GM21529 (cell line): ENCODE data around the gene PARP3.

Experiments used
- ATAC-seq: cut with Tn5 transposase; IDR thresholded peaks from one replicate; pipeline ENCODE4 v1.9.1; 2021; ENCODE audit not compliant: unreplicated experiment

Gene PARP3

DNA sequence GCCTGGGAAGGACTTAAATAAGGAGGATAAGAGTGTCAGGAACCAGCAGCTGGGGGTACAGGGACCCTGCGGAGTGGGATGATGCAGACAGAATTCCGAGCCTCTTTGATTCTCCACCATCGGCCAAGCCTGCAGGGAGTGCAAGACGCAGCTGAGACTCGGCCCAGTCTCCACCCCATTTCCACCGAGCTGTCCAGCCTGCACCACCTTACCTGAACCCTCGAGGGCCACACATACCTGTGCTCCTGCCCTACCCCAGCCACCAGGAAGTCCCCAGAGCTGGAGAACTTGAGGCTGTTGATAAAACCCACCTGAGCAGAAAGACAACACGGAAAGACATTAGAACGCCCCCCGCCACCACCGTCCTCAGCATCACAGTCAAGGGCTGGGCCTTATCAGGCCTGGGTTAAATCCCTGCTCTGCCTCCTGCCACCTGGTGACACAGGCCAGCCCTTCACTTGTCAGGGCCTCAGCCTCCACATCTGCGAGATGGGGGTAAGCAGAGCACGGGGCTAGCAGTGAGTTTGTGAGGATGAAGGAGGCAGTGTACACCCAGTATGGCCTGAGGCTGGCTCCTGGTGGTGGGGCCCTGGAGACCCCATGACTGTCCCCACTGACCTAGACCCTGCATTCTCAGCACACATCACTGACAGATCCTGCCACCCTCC is 8.6 kb upstream of the PARP3 start:
- no peak for ATAC-seq

DNA sequence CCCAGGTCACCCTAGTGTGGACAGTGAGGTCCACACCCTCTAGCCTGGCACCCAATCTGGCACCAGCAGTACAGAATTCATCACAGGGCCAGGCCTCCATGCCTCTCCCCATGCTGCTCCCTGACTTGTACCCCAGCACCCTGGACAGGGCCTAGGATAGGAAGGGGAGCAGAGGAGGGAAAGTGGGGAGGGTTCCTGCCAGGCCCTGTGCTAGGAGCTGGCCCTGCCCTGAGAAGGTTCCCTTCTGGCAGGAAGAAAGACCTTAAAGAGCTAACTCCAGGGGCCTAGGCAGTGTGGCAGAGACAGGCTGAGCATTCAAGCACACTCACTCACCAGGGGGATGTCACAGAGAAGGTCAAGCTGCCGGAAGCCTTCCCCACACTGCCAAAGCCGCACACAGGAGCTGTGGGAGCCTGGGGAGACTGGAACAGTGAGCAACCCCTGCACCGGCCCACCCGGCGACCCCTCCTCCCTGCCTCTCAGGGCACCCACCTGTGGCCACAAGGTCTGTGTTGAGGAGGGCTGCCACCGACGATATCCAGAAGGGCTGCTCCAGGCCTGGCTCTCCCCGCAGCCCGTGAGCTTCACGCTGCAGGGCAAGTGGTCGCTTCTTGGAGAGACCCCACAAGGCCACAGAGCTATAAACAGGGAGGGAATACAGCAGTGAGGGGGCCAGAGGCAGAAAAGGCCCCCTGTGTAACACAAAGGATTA is 7.9 kb upstream of the PARP3 start:
- no peak for ATAC-seq

GRCh38 chr3:51934991-51935885 is 6.9 kb upstream of the PARP3 start:
- no peak for ATAC-seq

DNA sequence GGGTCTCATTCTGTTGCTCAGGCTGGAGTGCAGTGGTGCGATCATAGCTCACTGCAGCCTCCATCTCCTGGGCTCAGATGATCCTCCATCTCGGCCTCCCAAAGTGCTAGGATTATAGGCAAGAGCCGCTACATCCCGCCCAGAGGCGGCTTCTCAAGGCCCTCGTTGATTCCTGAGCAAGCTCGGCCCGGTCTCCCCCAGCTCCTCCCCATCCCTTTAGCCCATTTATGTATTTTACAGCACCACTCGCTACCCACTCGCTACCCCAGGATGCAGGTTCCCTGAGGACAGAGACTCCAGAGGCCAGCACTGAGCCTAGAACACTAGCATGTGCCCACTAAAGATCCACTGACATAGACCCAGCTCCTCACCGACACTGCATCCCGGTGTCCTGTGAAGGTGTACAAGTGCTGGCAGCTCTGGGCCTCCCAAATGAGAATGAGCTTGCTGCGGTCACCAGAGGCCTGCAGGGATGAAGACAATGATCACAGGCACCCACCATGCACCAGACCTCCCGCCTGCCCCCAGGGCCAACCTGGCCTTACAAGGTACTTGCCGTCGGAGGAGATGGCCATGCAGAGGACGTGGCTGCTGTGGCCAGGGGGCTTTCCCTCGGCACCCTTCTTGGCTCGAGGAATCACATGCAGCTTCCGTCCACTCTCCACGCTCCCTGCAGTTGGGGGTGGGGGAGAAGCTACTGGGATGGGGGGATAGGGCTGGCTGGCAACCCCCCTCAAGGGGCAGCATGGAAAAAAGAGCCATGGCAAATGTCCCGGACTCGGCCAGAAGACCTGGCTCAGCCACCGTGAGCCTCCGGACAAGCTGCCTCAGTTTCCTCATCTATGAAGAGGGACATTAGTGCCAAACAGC is 6.0 kb upstream of the PARP3 start:
- no peak for ATAC-seq

DNA sequence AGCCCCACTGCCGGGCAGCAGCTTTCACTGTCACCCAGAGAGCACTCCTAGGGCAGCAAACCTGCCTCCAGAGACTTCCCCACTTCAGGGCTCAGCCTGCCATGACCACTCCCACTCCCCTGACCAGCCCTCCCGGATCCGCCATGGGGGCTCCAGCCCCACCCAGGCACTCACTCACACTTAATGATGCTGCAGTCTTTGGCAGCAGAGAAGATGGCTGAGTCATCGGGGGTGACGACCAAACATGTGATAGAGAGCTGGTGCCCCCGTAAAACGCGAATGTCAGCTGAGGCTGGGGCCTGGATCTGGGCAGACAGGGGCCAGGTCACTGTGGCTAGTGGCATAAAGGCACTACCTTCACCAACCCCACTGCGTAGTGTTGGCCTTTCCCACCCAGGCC is 5.1 kb upstream of the PARP3 start:
- ATAC-seq, result no peak

GRCh38 chr3:51937611-51938450 is 4.3 kb upstream of the PARP3 start:
- no peak for ATAC-seq

DNA sequence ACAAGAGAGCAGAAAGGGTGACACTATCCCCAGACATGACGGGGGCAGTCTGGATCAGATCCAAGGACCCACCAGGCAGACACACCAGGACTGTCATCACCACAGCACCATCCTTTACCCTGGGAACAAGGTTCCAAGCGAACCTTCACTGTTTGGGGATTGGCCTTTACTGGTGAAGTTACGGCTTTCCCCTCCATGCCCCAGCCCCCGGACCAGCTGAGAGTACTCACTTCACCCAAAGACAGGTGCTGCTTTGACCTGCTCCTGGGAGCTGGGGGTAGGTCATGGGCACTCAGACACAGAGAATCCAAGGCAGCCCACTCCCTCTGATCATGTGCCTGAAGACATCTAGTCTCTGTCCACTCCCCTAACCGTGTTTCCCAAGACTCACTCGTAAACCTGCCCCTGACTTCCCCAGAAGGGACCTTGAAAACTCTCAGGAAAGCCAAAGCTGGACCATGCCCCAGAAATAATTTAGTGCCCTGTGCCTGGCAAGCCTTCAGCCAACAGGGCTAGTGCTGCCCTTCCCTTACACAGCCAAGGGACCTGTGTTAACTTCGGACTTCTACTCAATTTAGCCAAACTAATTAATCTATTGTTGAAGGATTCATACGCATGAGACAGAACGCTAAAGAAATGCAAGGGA is 3.3 kb upstream of the PARP3 start:
- no peak for ATAC-seq

DNA sequence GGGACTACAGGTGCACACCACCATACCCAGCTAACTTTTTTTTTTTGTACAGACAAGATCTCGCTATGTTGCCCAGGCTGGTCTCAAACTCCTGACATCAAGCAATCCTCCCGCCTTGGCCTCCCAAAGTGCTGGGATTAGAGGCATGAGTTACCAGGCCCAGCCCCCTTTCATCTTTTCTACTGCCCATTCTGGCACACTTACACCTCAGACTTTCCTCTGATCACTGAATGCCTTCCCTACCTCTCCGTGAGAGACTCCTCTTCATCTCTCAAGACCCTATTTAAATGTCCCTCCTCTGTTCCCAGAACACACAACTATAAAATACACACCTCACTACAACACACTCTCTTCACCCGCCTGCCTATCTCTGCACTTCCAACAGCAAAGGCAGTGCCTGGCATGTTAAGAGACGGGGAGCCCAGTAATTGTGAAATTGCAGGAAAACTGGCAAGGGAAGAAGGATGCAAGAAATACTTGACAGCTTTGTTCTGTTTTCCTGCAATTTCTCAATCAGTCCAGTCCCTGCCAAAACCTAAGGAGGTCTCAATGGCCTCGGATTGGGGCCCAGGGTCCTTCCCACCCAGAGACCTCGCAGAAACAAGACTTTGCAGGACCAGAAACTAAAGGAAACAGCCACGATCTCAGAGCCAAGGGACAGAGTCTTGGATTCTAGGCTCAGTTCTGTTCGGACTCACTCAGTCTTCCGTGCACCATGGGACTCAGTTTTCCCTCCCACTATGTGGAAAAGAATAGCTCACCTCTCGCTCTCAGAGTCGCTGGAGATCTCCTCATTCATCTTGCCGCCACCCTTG is 1.3 kb upstream of the PARP3 start:
- no peak for ATAC-seq

GRCh38 chr3:51941463-51941797 is 733 bp upstream of the PARP3 start:
- ATAC-seq, result no peak

- peak; percentile 28 for ATAC-seq
Observed at GRCh38 chr3:51942603-51943450, 664 bp downstream of the PARP3 start.

GRCh38 chr3:51943451-51944391 is 1.6 kb downstream of the PARP3 start:
- ATAC-seq, result no peak

- ATAC-seq, result no peak
Observed at GRCh38 chr3:51944451-51945021, 2.4 kb downstream of the PARP3 start.

- no peak for ATAC-seq
Observed at GRCh38 chr3:51945031-51945840, 3.1 kb downstream of the PARP3 start.

GRCh38 chr3:51945926-51946705 is 4.0 kb downstream of the PARP3 start:
- ATAC-seq, result no peak

- ATAC-seq, result no peak
Observed at GRCh38 chr3:51946796-51947195, 4.6 kb downstream of the PARP3 start.
